K562 (cell line): ENCODE results near the gene GRM2. TPM values are rescaled to one million over a fixed set of nuclear protein-coding genes. Genes with fewer than 3 reads are reported as not detected.

Experiments
- ATAC-seq: fragments of 200-7000 bp; cut with Tn5 transposase; 3 replicates; pipeline ENCODE4 v1.9.1; 2020; ENCODE audit warnings: moderate library complexity
- BruUV-seq: library from RNA; stranded (reverse); fragments of 400-500 nt; replicated peaks from 2 replicates; lab custom pipeline; 2021; lab: Mats Ljungman, UMichigan
- CTCF ChIA-PET: fragments of 300-600 bp; formaldehyde crosslinking; extraction: SDS; loops from one replicate; lab custom pipeline; 2021; ENCODE audit warnings: low intra/inter-chr PET ratio; lab: Yijun Ruan, JAX
- POLR2A ChIA-PET: fragments of 300-600, 350-650 bp; sonication (Branson Sonifier 250); formaldehyde crosslinking; extraction: SDS; loops from one replicate; lab custom pipeline; 2021; ENCODE audit warnings: antibody characterized with exemption, inconsistent platforms; lab: Yijun Ruan, JAX
- DNase-seq, 4 experiments: peaks; one replicate each; pipeline versions ENCODE4 v3.0.0 to v3.0.0-alpha.2; 2011 to 2018; ENCODE audit warnings: low spot score in 3 of 4, mixed read lengths in 3 of 4; ENCODE audit errors: extremely low read depth in 1 of 4
- FAIRE-seq: peaks from 2 replicates; lab custom pipeline; 2011; peaks lifted over from hg19 to GRCh38; lab: Jason Lieb, UNC
- H2AFZ ChIP-seq: 2 replicates; pipeline ENCODE4 v1.6.0; 2011; ENCODE audit warnings: low read depth, low read length, control low read depth, inconsistent platforms
- H3K27ac ChIP-seq: fragments of 200-600 bp; 3 replicates; pipeline ENCODE4 v1.8.0; 2011; ENCODE audit warnings: low read depth, mild to moderate bottlenecking, control low read depth, inconsistent platforms, low read length, moderate library complexity, mixed read lengths; ENCODE audit errors: extremely low read depth
- H3K27me3 ChIP-seq, 2 experiments: fragments of 300-600 bp in 1 of 2; 2 replicates in 1 of 2; 3 replicates in 1 of 2; pipeline versions ENCODE4 v1.6.0 to v1.8.0; 2011; ENCODE audit warnings: inconsistent platforms in 2 of 2, low read length in 2 of 2, mild to moderate bottlenecking in 1 of 2, mixed read lengths in 1 of 2, moderate library complexity in 1 of 2; ENCODE audit not compliant: control insufficient read depth in 2 of 2, insufficient read depth in 2 of 2
- H3K36me3 ChIP-seq: fragments of 300-600 bp; 3 replicates; pipeline ENCODE4 v1.8.0; 2011; ENCODE audit warnings: mild to moderate bottlenecking, low read length, inconsistent platforms; ENCODE audit not compliant: control insufficient read depth, insufficient read depth
- H3K4me1 ChIP-seq, 2 experiments: fragments of 200-600 bp in 1 of 2; replicated peaks in 1 of 2; 2 replicates in 1 of 2; 3 replicates in 1 of 2; pipeline versions ENCODE4 v1.5.1 to v1.8.0; 2011; ENCODE audit warnings: inconsistent platforms in 2 of 2, low read length in 2 of 2, mild to moderate bottlenecking in 1 of 2, mixed read lengths in 1 of 2, moderate library complexity in 1 of 2; ENCODE audit not compliant: control insufficient read depth in 2 of 2, insufficient read depth in 2 of 2
- H3K4me2 ChIP-seq: 2 replicates; pipeline ENCODE4 v1.6.1; 2011; ENCODE audit warnings: low read length, control low read depth, inconsistent platforms, mixed read lengths; ENCODE audit not compliant: insufficient read depth
- H3K4me3 ChIP-seq: fragments of 200-600 bp; sonication (generic), shearing (Covaris generic); 2 replicates; pipeline ENCODE4 v1.5.1; 2016; ENCODE audit warnings: control low read depth, inconsistent platforms
- H3K79me2 ChIP-seq: fragments of 200-600 bp; 3 replicates; pipeline ENCODE4 v1.8.0; 2011; ENCODE audit warnings: low read length, inconsistent platforms; ENCODE audit not compliant: control insufficient read depth, insufficient read depth
- H3K9ac ChIP-seq, 2 experiments: 2 replicates each; pipeline versions ENCODE4 v1.6.0 to v1.6.1; 2011; ENCODE audit warnings: low read depth in 2 of 2, low read length in 2 of 2, control low read depth in 1 of 2, inconsistent platforms in 1 of 2, mild to moderate bottlenecking in 1 of 2, mixed read lengths in 1 of 2; ENCODE audit not compliant: insufficient read depth in 1 of 2
- H3K9me1 ChIP-seq: one replicate; pipeline ENCODE4 v1.6.0; 2011; ENCODE audit warnings: inconsistent platforms, mild to moderate bottlenecking, low read length, moderate library complexity; ENCODE audit not compliant: control insufficient read depth, insufficient read depth
- H3K9me3 ChIP-seq: replicated peaks from 2 replicates; pipeline ENCODE4 v1.5.1; 2011; ENCODE audit warnings: low read depth, low read length, inconsistent platforms; ENCODE audit not compliant: control insufficient read depth, insufficient read depth
- H4K20me1 ChIP-seq: replicated peaks from 2 replicates; pipeline ENCODE4 v1.6.1; 2011; ENCODE audit warnings: low read length, inconsistent platforms, mixed read lengths; ENCODE audit not compliant: control insufficient read depth, insufficient read depth
- AFF1 ChIP-seq, 2 experiments: fragments of 450-650 bp; IDR thresholded peaks; 2 replicates each; pipeline ENCODE4 v1.6.1; 2018; ENCODE audit warnings: mild to moderate bottlenecking in 2 of 2, low read depth in 1 of 2; ENCODE audit not compliant: partially characterized antibody in 2 of 2
- CBFA2T3 ChIP-seq: fragments of 450-650 bp; IDR thresholded peaks from 2 replicates; pipeline ENCODE4 v1.6.1; 2017
- E4F1 ChIP-seq: fragments of 250-450 bp; sonication (Bioruptor Pico); IDR thresholded peaks from 2 replicates; pipeline ENCODE4 v1.5.0; 2021; ENCODE audit warnings: mild to moderate bottlenecking, borderline replicate concordance
- HEY1 ChIP-seq: fragments of 250-450 bp; sonication (Bioruptor Pico); IDR thresholded peaks from 2 replicates; pipeline ENCODE4 v1.5.0; 2020; ENCODE audit warnings: mild to moderate bottlenecking, moderate library complexity, borderline replicate concordance
- HNRNPL ChIP-seq: fragments of 200-400 bp; formaldehyde crosslinking; IDR thresholded peaks from 2 replicates; pipeline ENCODE4 v1.6.1; 2017; ENCODE audit warnings: low read depth, mild to moderate bottlenecking, low read length
- L3MBTL2 ChIP-seq: fragments of 450-650 bp; IDR thresholded peaks from 2 replicates; pipeline ENCODE4 v1.6.1; 2016; ENCODE audit warnings: mild to moderate bottlenecking, moderate library complexity
- MEF2D ChIP-seq: conservative IDR thresholded peaks from 2 replicates; pipeline ENCODE4 v1.6.1; 2016; ENCODE audit warnings: low read depth, missing genetic modification characterization, missing compliant biosample characterization
- MYC ChIP-seq, 2 experiments: fragments of 250-450 bp in 1 of 2; sonication (Bioruptor Pico) in 1 of 2; IDR thresholded peaks; 2 replicates each; pipeline versions ENCODE4 v1.5.1 to v1.6.1; 2012 to 2021; ENCODE audit warnings: low read depth in 2 of 2, borderline replicate concordance in 1 of 2, improper control_type of control experiment in 1 of 2, low read length in 1 of 2, mild to moderate bottlenecking in 1 of 2, moderate library complexity in 1 of 2
- PPARD ChIP-seq: fragments of 250-450 bp; sonication (Bioruptor Pico); IDR thresholded peaks from 2 replicates; pipeline ENCODE4 v1.8.0; 2022; ENCODE audit warnings: inconsistent platforms, mild to moderate bottlenecking, moderate library complexity
- RAD21 ChIP-seq, 2 experiments: fragments of 250-450 bp in 1 of 2; fragments of 450-650 bp in 1 of 2; sonication (Bioruptor Pico) in 1 of 2; formaldehyde crosslinking in 1 of 2; IDR thresholded peaks in 1 of 2; conservative IDR thresholded peaks in 1 of 2; 2 replicates each; pipeline versions ENCODE4 v1.4.0 to v1.8.0; 2020 to 2022; ENCODE audit warnings: mild to moderate bottlenecking in 2 of 2, moderate library complexity in 1 of 2
- TAF9B ChIP-seq: fragments of 450-650 bp; IDR thresholded peaks from 2 replicates; pipeline ENCODE4 v1.6.1; 2018; ENCODE audit warnings: mild to moderate bottlenecking; ENCODE audit not compliant: partially characterized antibody
- WGBS: fragments of 100-300 bp; shearing (Covaris generic); methylation state at CpG from one replicate; pipeline ENCODE4 v1.1.6; 2016; ENCODE audit warnings: low coverage, mixed read lengths; ENCODE audit not compliant: insufficient coverage; ENCODE audit errors: missing lambda C conversion rate; 5-methylcytosine and 5-hydroxymethylcytosine counted together
- in situ Hi-C: fragments of 300-500 bp; cut with MboI; formaldehyde crosslinking; loops from 4 replicates; pipeline ENCODE4 v1.15.0; 2018; ENCODE audit warnings: inconsistent platforms, mixed read lengths
- intact Hi-C: fragments of 100-400 bp; cut with micrococcal nuclease; formaldehyde crosslinking; loops from 2 replicates; pipeline ENCODE4 v1.14.2; 2022
- polyA plus RNA-seq, 8 experiments: library from polyadenylated mRNA; depleted of rRNA in 4 of 8; stranded (reverse) in 5 of 8; unstranded in 3 of 8; fragments of >200 nt; fragmentation: Nextera tagmentation in 2 of 8; fragmentation: Illumina TruSeq in 1 of 8; extraction: Ambion mirVana in 2 of 8; extraction: Trizol in 1 of 8; gene quantifications; 2 replicates each; pipeline versions ENCODE4 v1.2.1 to v1.2.3, GENCODE V29; 2011 to 2014; ENCODE audit warnings: inconsistent platforms in 1 of 8, missing spikeins in 1 of 8
- total RNA-seq, 7 experiments: library from RNA; depleted of rRNA in 6 of 7; stranded (reverse); fragments of >200 nt in 6 of 7; fragmentation: Illumina TruSeq in 2 of 7; extraction: Trizol in 2 of 7; gene quantifications; 2 replicates each; pipeline versions ENCODE4 v1.2.1 to v1.2.3, GENCODE V29; 2011 to 2021; ENCODE audit warnings: low replicate concordance in 1 of 7

The GRM2 gene
- total and polyA plus RNA-seq, 9 of the 15 experiments (the other 6 are each of a cell fraction or from before 2014, with no cell fraction given), result not detected

GRCh38 chr3:51669241-51670052, 37.4 kb upstream of the GRM2 start:
- H3K27me3 ChIP-seq, result no peaks in the 10 kb centered on the region
- peak overlapping the region; percentile 55; the same call in 1 of the 2 replicates for H2AFZ ChIP-seq
- in situ Hi-C loops (no loop called here), intact Hi-C loops (loop anchor here (1.0 kb wide), 3 partner anchors 27 to 167 kb away; no protein-coding TSS in a partner anchor)
- BruUV-seq, result no TSS peak
- H3K79me2 ChIP-seq, result peaks cover 10% of the 10 kb centered on the region; the same call in 2 of the 3 replicates
- no peak overlapping the region; the same call in 1 of the 2 replicates for H3K4me2 ChIP-seq
- ATAC-seq, result peak; percentile 72
- H3K9me3 ChIP-seq, result no peaks in the 10 kb centered on the region
- no peaks in the 10 kb centered on the region for H3K9me1 ChIP-seq
- peak; percentile 84 for FAIRE-seq
- ChIA-PET CTCF (interaction anchor here (1.1 to 1.7 kb wide), 2 partner anchors 167 to 169 kb away, joined by 4 to 12 read pairs; partner anchors contain the start of gene DCAF1), POLR2A (interaction anchor here (0.6 to 1.6 kb wide), 6 partner anchors 12 to 988 kb away, joined by 3 to 5 read pairs (median 3); partner anchors contain the start of gene DCAF1)
- no peak overlapping the region for H3K4me3 ChIP-seq
- H3K27ac ChIP-seq, result no peak overlapping the region
- no peaks in the 10 kb centered on the region for H4K20me1 ChIP-seq
- WGBS, result 20% methylated on average over 9 of the region's 9 CpGs
- H3K36me3 ChIP-seq, result no peaks in the 10 kb centered on the region
- DNase-seq, result peak; percentile 63 to 83 (median 64)
- no peak overlapping the region for H3K9ac ChIP-seq
- H3K4me1 ChIP-seq, result peaks cover 21 to 26% of the 10 kb centered on the region in 2 experiments; a peak in 4 of 5 replicates
- no peak for TF ChIP-seq MEF2D
- peak; percentile 58 to 75 for TF ChIP-seq RAD21 (CRISPR knock-in tag; conservative IDR thresholded peaks at IDR 0.05 in 1 of 2, IDR thresholded peaks at IDR 0.05 in 1 of 2)
- TF ChIP-seq HNRNPL, result no peak
- TF ChIP-seq L3MBTL2, result peak; percentile 45
- no peak for TF ChIP-seq TAF9B
- no peak for TF ChIP-seq HEY1 (CRISPR knock-in tag)
- no peak for TF ChIP-seq PPARD
- TF ChIP-seq AFF1 (IDR thresholded peaks at IDR 0.05; ENCODE audit: low read depth in 1 of 2, partially characterized antibody in 2 of 2), result no peak
- TF ChIP-seq MYC (IDR thresholded peaks at IDR 0.05; ENCODE audit: low read depth, low read length), result peak; percentile 92
- no peak for TF ChIP-seq MYC (CRISPR knock-in tag; IDR thresholded peaks at IDR 0.05; ENCODE audit: borderline replicate concordance, low read depth)
- no peak for TF ChIP-seq E4F1 (CRISPR knock-in tag)
- TF ChIP-seq CBFA2T3, result peak; percentile 72
